Ishikawa (cell line): ENCODE data around the gene GLMN.

ENCODE experiments used
- CEBPB ChIP-seq: IDR thresholded peaks from 2 replicates; pipeline ENCODE4 v1.6.1; 2012
- CREB1 ChIP-seq: IDR thresholded peaks from 2 replicates; pipeline ENCODE4 v1.6.1; 2012; ENCODE audit warnings: low read depth
- EGR1 ChIP-seq: IDR thresholded peaks from 2 replicates; pipeline ENCODE4 v1.6.1; 2012
- EP300 ChIP-seq: IDR thresholded peaks from 2 replicates; pipeline ENCODE4 v1.6.1; 2012; ENCODE audit warnings: borderline replicate concordance
- FOXM1 ChIP-seq: IDR thresholded peaks from 2 replicates; pipeline ENCODE4 v1.6.1; 2012; ENCODE audit warnings: low read depth, borderline replicate concordance
- MAX ChIP-seq: IDR thresholded peaks from 2 replicates; pipeline ENCODE4 v1.6.1; 2012
- NFIC ChIP-seq: IDR thresholded peaks from 2 replicates; pipeline ENCODE4 v1.6.1; 2012
- RAD21 ChIP-seq: IDR thresholded peaks from 2 replicates; pipeline ENCODE4 v1.6.1; 2012; ENCODE audit warnings: low read depth
- REST ChIP-seq: IDR thresholded peaks from 2 replicates; pipeline ENCODE4 v1.6.1; 2012; ENCODE audit warnings: low read depth, mild to moderate bottlenecking
- TAF1 ChIP-seq: IDR thresholded peaks from 2 replicates; pipeline ENCODE4 v1.6.1; 2012; ENCODE audit warnings: low read depth, mild to moderate bottlenecking
- TCF12 ChIP-seq: IDR thresholded peaks from 2 replicates; pipeline ENCODE4 v1.6.1; 2012; ENCODE audit warnings: low read depth
- TEAD4 ChIP-seq: IDR thresholded peaks from 2 replicates; pipeline ENCODE4 v1.6.1; 2012
- USF1 ChIP-seq: IDR thresholded peaks from 2 replicates; pipeline ENCODE4 v1.6.1; 2012
- YY1 ChIP-seq: IDR thresholded peaks from 2 replicates; pipeline ENCODE4 v1.6.1; 2012; ENCODE audit warnings: low read depth
- ZBTB7A ChIP-seq: IDR thresholded peaks from 2 replicates; pipeline ENCODE4 v1.6.1; 2012; ENCODE audit warnings: low read depth

The GLMN gene

GRCh38 chr1:92310185-92310597 is 11.4 kb upstream of the GLMN start:
- TF ChIP-seq RAD21 (peak; percentile 45; the same call in 1 of the 2 replicates), CREB1 (no peak)

- TF ChIP-seq TAF1: no peak
Observed at GRCh38 chr1:92307980-92308379, 9.2 kb upstream of the GLMN start.

GRCh38 chr1:92306020-92306419 is 7.2 kb upstream of the GLMN start:
- TF ChIP-seq MAX (no peak), CEBPB (no peak), RAD21 (no peak), CREB1 (no peak), FOXM1 (no peak), REST (no peak), USF1 (no peak), TEAD4 (no peak), TCF12 (no peak), TAF1 (no peak), NFIC (no peak), EGR1 (no peak), YY1 (no peak), ZBTB7A (no peak), EP300 (no peak)

GRCh38 chr1:92301021-92301420 is 2.2 kb upstream of the GLMN start:
- TF ChIP-seq MAX (no peak), CREB1 (no peak), TAF1 (no peak)

- TF ChIP-seq USF1: no peak
- no peak for TF ChIP-seq CREB1
- TF ChIP-seq NFIC: no peak
- no peak for TF ChIP-seq EP300
- TF ChIP-seq TEAD4: no peak
- no peak for TF ChIP-seq MAX
- no peak for TF ChIP-seq REST
- no peak for TF ChIP-seq RAD21
- TF ChIP-seq CEBPB: no peak
- no peak for TF ChIP-seq FOXM1
- TF ChIP-seq YY1: no peak
- TF ChIP-seq TAF1: no peak
- TF ChIP-seq TCF12: no peak
Observed at GRCh38 chr1:92299477-92300150, 827 bp upstream of the GLMN start.

- TF ChIP-seq REST (no peak), TAF1 (no peak), TEAD4 (no peak), MAX (no peak), RAD21 (no peak), EGR1 (no peak), ZBTB7A (no peak), TCF12 (no peak), FOXM1 (no peak), YY1 (no peak), CREB1 (no peak), USF1 (no peak), NFIC (no peak), EP300 (no peak), CEBPB (no peak)
Observed at GRCh38 chr1:92298213-92298572, 594 bp downstream of the GLMN start.
